Natural killer cell (primary cell): ENCODE results near the gene EPHB4. TPM values are rescaled to one million over a fixed set of nuclear protein-coding genes. Genes with fewer than 3 reads are reported as not detected.
"Not testable (repeated sequence)": the region's sequence is repeated elsewhere in the genome, so short reads cannot be mapped to it uniquely, and the experiment has no call there.

ENCODE experiments used
- ATAC-seq, 3 donors: fragments of 150-1000 bp in 2 of 3; fragments of 200-7000 bp in 1 of 3; cut with Tn5 transposase; 1 replicate in 1 of 3; 2 replicates in 2 of 3; pipeline ENCODE4 v1.10.0; 2021; ENCODE audit warnings: mild to moderate bottlenecking in 2 of 3, moderate library complexity in 2 of 3
- DNase-seq, 2 donors: peaks; one replicate each; pipeline versions ENCODE4 v3.0.0 to v3.0.0-alpha.2; 2013 to 2021; ENCODE audit warnings: mixed read lengths in 1 of 2
- H3K27ac ChIP-seq: one replicate; pipeline ENCODE4 v1.5.1; 2013; ENCODE audit warnings: mild to moderate bottlenecking, low read length
- H3K27me3 ChIP-seq: one replicate; pipeline ENCODE4 v1.6.1; 2013; ENCODE audit warnings: low read length; ENCODE audit not compliant: control insufficient read depth, insufficient read depth
- H3K36me3 ChIP-seq: one replicate; pipeline ENCODE4 v1.6.1; 2013; ENCODE audit warnings: low read length; ENCODE audit not compliant: control insufficient read depth, insufficient read depth
- H3K4me1 ChIP-seq: one replicate; pipeline ENCODE4 v1.6.1; 2013; ENCODE audit warnings: low read length; ENCODE audit not compliant: control insufficient read depth, insufficient read depth
- H3K4me3 ChIP-seq: one replicate; pipeline ENCODE4 v1.5.1; 2013; ENCODE audit warnings: low read length
- H3K9me3 ChIP-seq: one replicate; pipeline ENCODE4 v1.6.1; 2013; ENCODE audit warnings: low read length; ENCODE audit not compliant: control insufficient read depth, insufficient read depth
- H3K27ac Mint-ChIP-seq, 2 donors: one replicate each; pipeline ENCODE4 v1.8.0; 2022; ENCODE audit warnings: mild to moderate bottlenecking in 2 of 2, mixed read lengths in 2 of 2, moderate library complexity in 1 of 2
- H3K27me3 Mint-ChIP-seq, 2 donors: one replicate each; pipeline ENCODE4 v1.8.0; 2022; ENCODE audit warnings: low read depth in 2 of 2, mixed read lengths in 2 of 2
- H3K36me3 Mint-ChIP-seq: one replicate; pipeline ENCODE4 v1.8.0; 2022; ENCODE audit warnings: mixed read lengths
- H3K4me1 Mint-ChIP-seq, 2 donors: one replicate each; pipeline ENCODE4 v1.8.0; 2022; ENCODE audit warnings: mixed read lengths in 2 of 2
- H3K4me3 Mint-ChIP-seq: one replicate; pipeline ENCODE4 v1.8.0; 2022; ENCODE audit warnings: mild to moderate bottlenecking, moderate library complexity, mixed read lengths
- H3K9me3 Mint-ChIP-seq, 2 donors: one replicate each; pipeline ENCODE4 v1.8.0; 2022; ENCODE audit warnings: mixed read lengths in 2 of 2
- CTCF ChIP-seq: fragments of 200-600 bp; IDR thresholded peaks from one replicate; pipeline ENCODE4 v1.8.0; 2022; ENCODE audit warnings: antibody characterized with exemption
- WGBS: methylation state at CpG from one replicate; pipeline ENCODE4 v1.1.7; 2013; ENCODE audit warnings: missing lambda C conversion rate; ENCODE audit not compliant: insufficient coverage; 5-methylcytosine and 5-hydroxymethylcytosine counted together
- intact Hi-C: fragments of 100-400 bp; cut with micrococcal nuclease; formaldehyde crosslinking; loops from one replicate; pipeline ENCODE4 v1.14.2; 2022
- total RNA-seq, 4 donors: library from RNA; stranded (reverse); fragments of 120-200 nt in 1 of 4; gene quantifications; one replicate each; pipeline versions ENCODE4 v1.2.3 to v1.2.4, GENCODE V29; 2013 to 2022

EPHB4 gene
- total RNA-seq, 3 donors from 2014 or later (not counting 1 experiment from before 2014, with no cell fraction given) = 0.66 to 1.5 (median 0.88) TPM

- H3K9me3 Mint-ChIP-seq = no peaks in the 10 kb centered on the region
- H3K4me1 Mint-ChIP-seq = peaks cover 5 to 29% of the 10 kb centered on the region in 2 donors
- peaks cover 22% of the 10 kb centered on the region for H3K4me1 ChIP-seq
- no peaks in the 10 kb centered on the region for H3K36me3 Mint-ChIP-seq
- no peak overlapping the region for H3K4me3 ChIP-seq
- no peak overlapping the region for H3K4me3 Mint-ChIP-seq
- WGBS = 97% methylated on average over 16 of the region's 16 CpGs
- H3K36me3 ChIP-seq = peaks cover 30% of the 10 kb centered on the region
- H3K27ac Mint-ChIP-seq = no peak overlapping the region
- no peak for ATAC-seq
- no peak overlapping the region for H3K27ac ChIP-seq
- DNase-seq = peak in 1 of 2 donors; percentile 1
- no peak for TF ChIP-seq CTCF
- H3K9me3 ChIP-seq = no peaks in the 10 kb centered on the region
- intact Hi-C loops = loop anchor here (10.0 kb wide), 1 partner anchor 382 kb away; the partner anchor contains the start of gene TSC22D4
- H3K27me3 Mint-ChIP-seq = no peaks in the 10 kb centered on the region
- no peaks in the 10 kb centered on the region for H3K27me3 ChIP-seq
These were observed 29.6 kb upstream of the EPHB4 start for GRCh38 chr7:100856871-100857282.

DNA sequence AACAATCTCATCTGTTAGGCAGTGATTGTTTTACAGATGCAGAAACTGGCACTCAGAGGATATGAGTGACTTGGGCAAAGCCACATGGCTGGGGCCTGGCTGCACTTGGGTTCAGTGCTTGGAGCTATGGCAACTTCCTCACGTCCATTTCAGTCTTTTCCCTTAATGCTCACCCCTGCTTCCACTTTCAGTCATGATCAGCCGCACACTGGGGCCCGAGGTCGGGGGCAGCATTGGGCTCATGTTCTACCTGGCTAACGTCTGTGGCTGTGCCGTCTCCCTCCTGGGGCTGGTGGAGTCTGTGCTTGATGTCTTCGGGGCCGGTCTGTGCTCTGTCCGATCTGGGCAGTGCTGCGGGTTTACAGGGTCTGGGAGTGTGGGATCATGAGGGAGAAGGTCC, 28.2 kb upstream of the EPHB4 start:
- Histone ChIP-seq H3K4me1 (peaks cover 28% of the 10 kb centered on the region), H3K4me3 (no peak overlapping the region), H3K27ac (no peak overlapping the region), H3K36me3 (peaks cover 20% of the 10 kb centered on the region), H3K9me3 (no peaks in the 10 kb centered on the region), H3K27me3 (no peaks in the 10 kb centered on the region)
- Mint-ChIP-seq H3K27ac (peak overlapping the region in 1 of 2 donors; percentile 41), H3K4me3 (peak overlapping the region; percentile 6), H3K36me3 (no peaks in the 10 kb centered on the region), H3K9me3 (no peaks in the 10 kb centered on the region), H3K27me3 (no peaks in the 10 kb centered on the region), H3K4me1 (peaks cover 8 to 32% of the 10 kb centered on the region in 2 donors)
- TF ChIP-seq CTCF = no peak
- intact Hi-C loops = loop anchor here (10.0 kb wide), 1 partner anchor 381 kb away; the partner anchor contains the start of gene TSC22D4
- ATAC-seq (no peak), DNase-seq (peak in 1 of 2 donors; percentile 1)
- 92% methylated on average over 10 of the region's 10 CpGs for WGBS

DNA sequence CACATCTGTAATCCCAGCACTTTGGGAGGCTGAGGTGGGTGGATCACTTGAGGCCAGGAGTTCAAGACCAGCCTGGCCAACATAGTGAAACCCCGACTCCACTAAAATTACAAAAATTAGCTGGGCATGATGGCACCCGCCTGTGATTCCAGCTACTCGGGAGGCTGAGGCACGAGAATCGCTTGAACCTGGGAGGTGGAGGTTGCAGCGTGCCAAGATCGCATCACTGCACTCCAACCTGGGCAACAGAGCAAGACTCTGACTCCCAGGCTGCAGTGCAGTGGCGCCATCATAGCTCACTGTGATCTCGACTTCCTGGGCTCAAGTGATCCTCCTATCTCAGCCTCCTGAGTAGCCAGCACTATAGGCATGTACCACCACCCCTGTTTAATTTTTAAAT, 27.6 kb upstream of the EPHB4 start:
- not testable (repeated sequence) for H3K27me3 Mint-ChIP-seq, H3K27ac ChIP-seq, H3K4me3 Mint-ChIP-seq, H3K4me3 ChIP-seq, H3K9me3 Mint-ChIP-seq, H3K36me3 Mint-ChIP-seq, H3K27me3 ChIP-seq, H3K9me3 ChIP-seq, ATAC-seq
- Mint-ChIP-seq H3K4me1 (peaks cover 8 to 32% of the 10 kb centered on the region in 2 donors), H3K27ac (peak overlapping the region in 1 of 2 donors; percentile 41)
- peak in 1 of 2 donors; percentile 2 for DNase-seq
- intact Hi-C loops = loop anchor here (5.0 to 10.0 kb wide), 2 partner anchors 58 to 380 kb away; partner anchors contain the start of gene TSC22D4
- H3K4me1 ChIP-seq = peaks cover 28% of the 10 kb centered on the region
- 99% methylated on average over 9 of the region's 9 CpGs for WGBS
- H3K36me3 ChIP-seq = peaks cover 14% of the 10 kb centered on the region

DNA sequence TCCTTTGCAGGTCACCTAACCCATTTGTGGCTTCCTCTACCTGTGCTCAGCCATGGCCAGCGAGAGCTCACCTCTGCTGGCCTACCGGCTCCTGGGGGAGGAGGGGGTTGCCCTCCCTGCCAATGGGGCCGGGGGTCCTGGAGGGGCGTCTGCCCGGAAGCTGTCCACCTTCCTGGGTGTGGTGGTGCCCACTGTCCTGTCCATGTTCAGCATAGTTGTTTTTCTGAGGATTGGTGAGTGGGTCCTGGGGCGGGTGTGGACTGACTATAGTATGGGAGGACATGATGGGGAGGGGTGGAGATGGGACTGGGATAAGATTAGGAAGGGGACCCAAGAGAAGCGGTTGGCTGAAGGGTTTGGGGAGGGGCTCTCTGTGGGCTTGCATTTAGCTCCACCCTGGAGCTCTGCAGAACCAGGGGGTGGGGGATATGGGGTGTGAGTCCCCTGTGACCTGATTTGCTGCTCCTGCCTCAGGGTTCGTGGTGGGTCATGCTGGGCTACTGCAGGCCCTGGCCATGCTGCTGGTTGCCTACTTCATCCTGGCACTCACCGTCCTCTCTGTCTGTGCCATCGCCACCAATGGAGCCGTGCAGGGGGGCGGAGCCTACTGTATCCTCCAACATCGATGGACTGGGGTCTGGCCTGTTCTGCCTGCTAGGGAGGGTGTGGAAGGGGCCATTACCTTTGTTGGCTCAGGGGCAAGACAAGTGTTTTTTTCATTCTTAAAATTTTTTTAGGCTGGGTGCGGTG, 27.0 kb upstream of the EPHB4 start:
- H3K9me3 ChIP-seq = no peaks in the 10 kb centered on the region
- no peaks in the 10 kb centered on the region for H3K9me3 Mint-ChIP-seq
- intact Hi-C loops = loop anchor here (5.0 to 10.0 kb wide), 2 partner anchors 57 to 380 kb away; partner anchors contain the start of gene TSC22D4
- WGBS = 96% methylated on average over 14 of the region's 14 CpGs
- no peak overlapping the region for H3K27ac ChIP-seq
- no peak overlapping the region for H3K27ac Mint-ChIP-seq
- no peaks in the 10 kb centered on the region for H3K27me3 Mint-ChIP-seq
- peaks cover 28% of the 10 kb centered on the region for H3K4me1 ChIP-seq
- H3K4me3 ChIP-seq = no peak overlapping the region
- peaks cover 11% of the 10 kb centered on the region for H3K36me3 ChIP-seq
- H3K27me3 ChIP-seq = no peaks in the 10 kb centered on the region
- peak overlapping the region; percentile 47 for H3K4me3 Mint-ChIP-seq
- peaks cover 8 to 32% of the 10 kb centered on the region in 2 donors for H3K4me1 Mint-ChIP-seq
- TF ChIP-seq CTCF = no peak
- peak in 1 of 2 donors; percentile 3 for DNase-seq
- ATAC-seq = no peak
- no peaks in the 10 kb centered on the region for H3K36me3 Mint-ChIP-seq
